Muscle of arm (tissue), 12 donors: ENCODE results near the gene BEAN1. TPM values are rescaled to one million over a fixed set of nuclear protein-coding genes. Genes with fewer than 3 reads are reported as not detected.

Experiments
- DNase-seq: peaks from one replicate; pipeline ENCODE4 v3.0.0-alpha.2; 2013
- polyA plus RNA-seq, 12 donors: library from polyadenylated mRNA; unstranded; fragments of 120-200 nt; gene quantifications; one replicate each; pipeline ENCODE4 v1.2.1, GENCODE V29; 2013; ENCODE audit not compliant: insufficient read length in 12 of 12

BEAN1 gene
- polyA plus RNA-seq, 12 donors: 0.56 to 3.7 (median 1.1) TPM; not detected in 2

DNA sequence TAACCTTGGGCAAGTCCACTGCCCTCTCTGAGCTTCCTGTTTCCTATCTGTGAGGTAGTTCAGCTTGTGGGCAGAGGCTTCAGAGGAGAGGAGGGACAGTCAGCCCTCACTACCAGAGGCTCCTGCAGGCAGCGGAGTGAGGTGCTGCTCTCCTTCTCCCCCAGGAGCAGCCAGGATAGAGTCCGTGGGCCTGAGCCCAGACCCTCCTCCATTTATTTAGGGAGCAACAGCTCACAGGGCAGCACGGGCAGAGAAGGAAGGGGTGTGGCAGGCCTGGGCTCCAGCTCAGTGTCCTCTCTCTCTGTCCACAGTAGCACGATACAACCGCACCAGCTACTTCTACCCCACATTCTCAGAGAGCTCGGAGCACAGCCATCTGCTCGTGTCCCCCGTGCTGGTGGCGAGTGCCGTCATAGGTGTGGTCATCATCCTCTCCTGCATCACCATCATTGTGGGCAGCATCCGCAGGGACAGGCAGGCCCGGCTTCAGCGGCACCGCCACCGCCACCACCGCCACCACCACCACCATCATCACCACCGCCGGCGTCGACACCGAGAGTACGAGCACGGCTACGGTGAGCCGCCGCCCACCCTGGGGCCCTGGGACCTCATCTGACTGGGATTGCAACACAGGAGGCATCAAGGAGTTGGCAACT, 42.3 kb downstream of the BEAN1 start:
- no peak for DNase-seq

DNA sequence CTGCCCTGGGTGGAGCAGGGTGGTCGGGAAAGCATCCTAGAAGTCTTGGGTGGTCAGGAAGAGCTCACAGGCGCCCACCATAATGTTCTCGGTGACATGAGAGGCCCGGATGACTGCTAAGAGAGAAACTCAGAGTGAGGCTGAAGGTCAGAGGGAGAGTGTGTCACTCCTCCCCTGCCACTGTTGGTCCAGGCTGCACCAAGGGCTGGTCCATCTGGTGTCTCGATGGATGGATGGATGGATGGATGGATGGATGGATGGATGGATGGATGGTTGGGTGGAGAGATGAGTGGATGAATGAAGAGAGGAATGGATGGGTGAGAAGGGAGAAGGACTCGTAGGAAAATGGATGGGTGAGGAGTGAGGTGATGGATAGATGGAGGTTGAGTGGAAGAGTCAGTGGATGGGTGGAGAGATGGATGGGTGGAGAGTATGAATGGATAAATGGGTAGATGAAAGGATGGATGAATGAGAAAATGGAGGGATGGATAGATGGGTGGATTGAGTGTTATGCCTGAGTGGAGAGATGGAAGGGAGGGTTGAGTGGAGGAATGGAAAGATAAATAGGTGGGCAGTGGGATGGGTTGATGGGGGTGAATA, 43.0 kb downstream of the BEAN1 start:
- DNase-seq: no peak

DNA sequence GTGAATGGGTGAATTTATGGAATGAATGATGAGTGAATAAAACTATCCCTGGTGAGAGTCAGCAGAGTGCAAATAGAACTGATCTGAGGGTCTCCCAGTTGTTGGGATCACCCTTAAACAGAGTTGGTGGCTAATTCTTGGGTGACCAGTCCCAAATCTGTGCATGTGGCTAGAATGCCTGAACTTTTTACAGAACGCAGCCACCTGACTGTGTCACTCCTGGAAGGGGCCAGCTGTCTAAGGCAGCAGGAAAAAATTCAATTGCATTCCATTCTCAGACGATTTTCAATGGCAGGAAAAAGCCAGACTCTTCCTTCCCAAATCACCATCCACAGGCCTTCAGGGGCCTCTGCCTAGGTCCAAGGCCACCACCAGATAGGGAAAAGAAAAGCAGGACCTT, 43.5 kb downstream of the BEAN1 start:
- no peak for DNase-seq

DNA sequence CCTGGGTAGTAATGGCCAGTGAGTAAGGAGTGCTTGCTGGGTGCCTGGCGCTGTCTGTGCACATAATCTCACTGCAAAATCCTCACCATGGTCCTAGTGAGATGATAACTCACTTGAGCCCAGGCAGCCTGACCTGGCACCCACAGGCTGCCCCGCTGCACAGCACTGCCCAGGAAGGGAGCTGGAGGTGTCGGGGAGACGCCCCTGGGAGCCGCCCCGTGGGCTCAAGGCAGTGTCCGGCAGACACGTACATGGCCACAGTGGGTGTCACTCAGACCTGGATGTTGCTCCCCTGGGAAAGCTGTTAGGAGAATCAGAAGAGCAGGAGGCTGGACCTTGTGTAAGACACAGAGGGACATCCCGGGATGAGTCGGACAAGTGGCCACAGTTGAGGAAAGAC, 44.2 kb downstream of the BEAN1 start:
- no peak for DNase-seq

DNA sequence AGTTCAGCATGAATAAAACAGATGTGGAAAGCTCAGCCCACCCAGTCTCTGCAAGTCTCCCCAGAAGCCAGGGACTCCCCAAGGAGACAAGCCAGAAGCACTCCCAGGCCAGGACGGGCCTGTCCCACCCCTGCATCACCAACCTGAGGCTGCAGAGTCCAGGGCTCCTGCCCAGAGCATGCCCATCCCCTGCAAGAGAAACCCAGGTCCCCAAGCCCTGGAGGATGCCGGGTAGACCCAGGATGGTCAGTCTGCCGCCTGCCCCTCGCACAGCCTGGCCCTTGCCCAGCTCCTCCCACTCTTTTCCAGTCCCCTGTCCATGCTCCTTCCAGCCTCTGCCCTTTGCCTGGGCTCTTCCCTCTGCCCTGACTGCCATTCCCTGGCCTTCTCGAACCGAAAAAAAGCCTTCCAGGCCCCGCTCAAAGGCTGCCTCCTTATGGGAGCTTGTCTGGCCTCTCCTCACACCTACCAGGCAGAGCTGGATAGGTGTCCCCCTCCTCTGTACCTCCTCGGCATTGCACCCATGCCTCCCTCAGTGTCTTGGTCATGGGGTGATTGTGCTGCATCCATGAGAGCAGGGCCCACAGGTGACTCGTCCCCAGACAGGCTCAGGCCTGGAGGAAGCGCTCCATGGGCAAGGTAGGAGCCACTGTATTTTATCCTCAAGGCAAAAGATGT, 44.8 kb downstream of the BEAN1 start:
- no peak for DNase-seq

DNA sequence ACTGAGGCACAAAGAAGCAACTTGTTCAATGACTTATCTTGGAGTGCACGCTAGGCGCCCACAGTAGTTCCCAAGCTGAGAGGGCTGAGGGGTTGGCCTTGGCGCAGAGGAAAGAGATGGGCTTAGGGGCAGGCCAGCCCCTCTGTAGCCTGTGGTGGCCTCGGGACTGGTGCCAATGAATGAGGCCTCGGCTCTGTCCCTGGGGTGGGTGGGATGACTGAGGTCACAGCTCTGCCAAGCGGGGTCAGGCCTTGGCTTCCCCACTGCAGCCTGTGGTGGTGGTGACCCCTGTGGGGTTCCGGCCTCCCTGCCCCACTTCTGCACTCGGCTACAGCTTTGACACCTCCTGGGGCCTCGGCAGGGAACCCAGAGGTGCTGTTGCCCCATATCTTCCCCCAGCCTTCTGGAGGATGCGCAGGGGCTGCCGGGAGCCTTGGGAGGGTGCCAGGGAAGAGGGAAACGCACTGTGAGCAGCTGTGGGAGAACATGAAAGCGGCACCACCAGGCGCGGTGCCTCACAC, 46.0 kb downstream of the BEAN1 start:
- no peak for DNase-seq

DNA sequence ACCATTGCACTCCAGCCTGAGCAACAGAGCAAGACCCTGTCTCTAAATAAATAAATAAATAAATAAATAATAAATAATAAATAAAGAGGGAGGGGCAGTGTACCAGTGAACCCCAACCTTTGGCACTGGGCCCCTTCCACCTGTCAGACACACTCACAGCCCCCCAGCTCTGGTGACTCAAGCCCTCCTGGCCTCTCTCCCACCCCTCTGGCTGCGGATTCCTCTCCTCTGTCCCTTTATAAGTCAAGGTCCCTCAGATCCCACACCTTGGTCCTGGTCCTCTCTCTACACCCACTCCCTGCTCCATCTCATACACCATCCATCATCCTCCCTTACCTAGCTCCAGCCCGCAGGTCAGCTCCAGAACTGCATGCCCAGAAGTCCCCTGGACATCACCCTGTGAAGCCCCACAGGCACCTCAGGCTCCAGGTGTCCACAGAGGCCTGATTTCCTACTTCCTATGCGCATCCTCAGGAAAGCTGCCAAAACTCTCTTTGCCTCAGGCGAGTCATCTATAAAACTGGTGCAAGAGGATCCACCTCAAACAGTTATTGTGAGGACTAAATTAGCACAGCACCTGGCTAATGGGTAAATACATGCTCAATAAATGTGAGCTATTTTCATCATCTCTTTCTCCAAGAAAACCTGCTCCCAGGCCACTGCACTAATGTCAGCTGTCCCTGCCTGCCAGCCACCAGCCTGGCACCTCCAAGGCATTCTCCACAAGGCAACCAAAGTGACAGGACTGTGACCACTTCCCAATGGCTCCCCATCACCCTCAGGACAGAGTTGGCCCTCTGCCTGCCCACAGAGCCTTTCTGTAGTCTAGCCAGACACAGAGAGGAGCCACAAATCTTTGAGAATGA, 46.8 kb downstream of the BEAN1 start:
- no peak for DNase-seq

DNA sequence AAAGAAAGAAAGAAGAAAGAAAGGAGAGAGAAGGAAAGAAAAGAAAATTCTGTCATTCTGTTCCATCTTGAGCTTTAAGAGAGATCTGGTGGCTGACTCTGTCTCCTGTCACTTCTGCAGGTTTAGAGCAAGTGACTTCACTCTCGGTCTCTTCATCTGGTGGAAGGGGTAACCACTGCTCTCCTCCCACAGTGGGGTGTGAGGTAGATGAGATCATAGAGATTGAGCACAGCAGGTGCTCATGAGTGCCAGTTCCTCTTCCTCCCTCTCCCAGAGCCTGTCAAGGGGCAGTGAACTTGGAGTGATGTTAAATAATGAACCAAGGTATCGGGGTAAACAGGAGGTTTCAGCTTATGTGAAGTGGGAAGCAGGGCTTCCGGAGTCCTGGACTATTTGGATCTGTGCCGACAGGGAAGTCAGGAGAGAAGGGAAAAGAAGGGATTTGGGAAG, 47.7 kb downstream of the BEAN1 start:
- DNase-seq: no peak

DNA sequence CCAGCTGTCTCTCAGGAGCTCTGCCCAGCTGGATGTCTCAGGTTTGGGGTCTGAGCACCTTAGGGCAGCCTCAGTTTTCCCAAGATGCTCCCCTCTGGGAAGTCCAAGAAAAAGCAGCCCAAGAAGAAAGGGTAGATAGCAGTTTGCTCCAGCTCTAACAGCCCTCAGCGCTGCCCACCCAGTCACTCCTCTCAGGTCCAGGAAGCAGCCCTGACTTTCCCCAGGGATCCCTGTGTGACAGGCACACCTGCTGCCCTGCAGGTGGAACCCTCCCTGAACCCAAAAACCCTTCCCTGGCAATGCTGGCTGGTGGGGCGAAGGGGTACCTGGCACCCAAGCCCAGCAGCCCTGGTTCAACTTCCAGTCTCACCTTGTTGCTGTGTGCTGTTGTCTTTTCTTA, 48.1 kb downstream of the BEAN1 start:
- no peak for DNase-seq

DNA sequence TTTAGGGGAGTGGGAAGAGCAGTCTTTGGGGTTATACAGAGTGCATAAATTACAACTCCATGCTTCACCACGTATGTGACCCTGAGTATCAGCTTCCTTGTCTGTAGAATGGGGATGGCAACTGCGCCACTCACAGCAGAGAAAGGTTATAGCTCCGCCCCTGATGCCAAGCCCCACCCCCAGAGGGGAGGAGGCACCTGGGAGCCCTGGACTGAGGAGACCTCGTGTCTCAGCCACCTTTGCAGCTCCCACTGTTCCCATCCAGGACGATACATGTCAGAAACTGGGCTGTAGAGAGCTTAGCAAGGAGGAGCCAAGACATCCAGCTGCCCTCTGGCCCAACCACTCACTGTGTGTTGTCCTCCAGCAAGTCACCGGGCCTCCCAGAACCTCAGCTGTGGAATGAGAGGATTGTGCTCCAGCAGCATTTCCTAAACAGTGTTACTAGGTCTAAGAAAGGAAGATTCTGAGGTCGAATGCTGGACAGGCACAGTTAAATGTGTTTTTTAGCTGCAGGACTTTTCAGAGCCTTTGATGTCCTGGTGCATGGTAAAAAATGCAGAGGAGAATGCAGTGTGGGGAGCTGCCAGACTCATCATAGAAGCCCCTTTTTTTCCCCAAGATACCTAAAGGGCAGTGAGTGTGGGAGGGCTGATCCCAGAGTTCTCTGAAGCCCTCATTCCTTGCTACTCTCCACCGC, 49.4 kb downstream of the BEAN1 start:
- no peak for DNase-seq

DNA sequence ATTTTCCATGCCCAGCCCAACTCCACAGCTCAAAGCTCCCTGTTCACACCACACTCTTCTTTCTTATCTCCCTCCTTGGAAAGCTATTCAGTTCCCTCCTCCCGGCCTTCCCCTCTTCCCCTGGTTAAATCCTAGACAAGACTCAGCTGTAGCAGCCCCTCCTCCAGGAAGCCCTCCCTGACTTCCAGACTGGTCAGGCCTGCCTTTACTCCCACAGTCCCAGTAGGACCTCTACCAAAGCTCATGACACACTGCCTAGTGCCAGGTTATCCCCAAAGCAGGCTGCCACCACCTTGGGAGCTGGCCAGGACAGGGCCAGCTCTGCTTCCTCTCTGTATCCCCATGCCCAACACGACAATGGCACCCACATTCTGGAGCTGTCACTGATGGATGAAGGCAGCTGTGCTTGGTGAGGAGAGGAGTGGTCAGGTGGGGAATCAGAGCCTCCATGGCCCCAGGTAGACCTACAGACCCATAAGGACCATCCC, 50.0 kb downstream of the BEAN1 start:
- DNase-seq: no peak

DNA sequence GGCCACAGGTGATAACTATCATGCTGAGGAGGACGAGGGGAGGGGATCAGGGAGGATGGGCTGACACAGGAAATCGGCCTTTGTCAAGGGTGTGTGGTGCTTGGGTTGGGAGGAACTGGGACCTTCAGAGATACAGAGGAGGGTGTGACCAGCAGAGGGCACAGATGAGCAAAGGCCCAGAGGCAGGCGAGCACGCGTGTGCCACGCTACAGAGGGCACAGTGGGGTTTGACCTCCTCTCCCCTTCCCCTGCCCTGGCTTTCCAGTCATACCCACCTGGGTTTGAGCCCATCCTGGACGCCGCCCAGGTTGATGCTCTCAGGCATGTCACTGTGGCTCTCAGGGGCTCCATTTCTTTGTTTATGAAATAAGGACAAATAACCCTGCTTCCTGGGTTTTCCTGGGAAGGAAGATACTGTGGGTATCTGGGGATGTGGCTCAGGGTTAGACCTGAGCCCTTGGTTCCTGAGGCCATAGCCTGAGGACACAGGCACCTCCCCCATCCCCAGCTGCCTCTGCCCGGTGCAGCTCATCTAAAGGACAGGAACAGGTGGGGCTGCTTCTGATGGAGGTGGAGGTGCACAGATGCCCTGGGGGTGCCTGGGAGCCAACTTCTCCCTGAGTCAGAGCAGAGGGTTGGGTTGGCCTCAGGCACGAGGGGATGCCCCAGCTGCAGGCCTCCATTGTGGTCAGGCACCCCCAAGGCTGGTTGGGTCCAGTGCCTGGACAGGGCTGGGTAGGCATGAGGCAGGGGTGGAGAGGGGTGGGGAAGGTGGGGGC, 51.8 kb downstream of the BEAN1 start:
- DNase-seq: peak; percentile 45

DNA sequence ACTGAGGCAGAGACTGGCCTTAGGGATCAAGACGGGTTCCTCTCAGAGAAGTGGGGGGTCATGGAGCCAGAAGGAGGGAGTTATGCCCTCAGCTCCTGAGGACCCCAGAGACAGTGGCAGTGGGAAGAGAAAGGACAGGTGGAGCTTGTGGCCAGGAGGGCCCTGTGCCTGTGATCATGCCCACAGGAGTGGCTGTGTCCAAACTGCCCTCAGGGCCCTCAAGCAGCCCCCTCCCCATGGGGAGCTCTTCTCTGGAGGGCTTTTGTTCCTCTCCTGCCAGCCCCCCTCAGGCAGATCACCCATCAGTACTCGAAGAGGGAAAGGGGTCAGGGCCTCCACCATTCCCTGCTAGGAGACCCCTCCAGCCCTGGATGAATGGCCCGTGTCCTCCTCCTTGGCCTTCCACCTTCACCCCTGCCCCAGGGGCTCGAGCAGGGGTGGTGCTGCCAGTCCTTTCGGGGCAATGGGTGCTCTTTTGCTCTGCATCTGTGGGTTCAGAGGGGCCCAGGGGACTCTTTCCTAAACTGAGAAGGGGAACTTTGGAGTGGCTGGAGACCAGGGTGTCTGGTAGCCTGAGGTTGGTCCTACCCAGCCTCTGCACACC, 52.7 kb downstream of the BEAN1 start:
- DNase-seq: no peak

DNA sequence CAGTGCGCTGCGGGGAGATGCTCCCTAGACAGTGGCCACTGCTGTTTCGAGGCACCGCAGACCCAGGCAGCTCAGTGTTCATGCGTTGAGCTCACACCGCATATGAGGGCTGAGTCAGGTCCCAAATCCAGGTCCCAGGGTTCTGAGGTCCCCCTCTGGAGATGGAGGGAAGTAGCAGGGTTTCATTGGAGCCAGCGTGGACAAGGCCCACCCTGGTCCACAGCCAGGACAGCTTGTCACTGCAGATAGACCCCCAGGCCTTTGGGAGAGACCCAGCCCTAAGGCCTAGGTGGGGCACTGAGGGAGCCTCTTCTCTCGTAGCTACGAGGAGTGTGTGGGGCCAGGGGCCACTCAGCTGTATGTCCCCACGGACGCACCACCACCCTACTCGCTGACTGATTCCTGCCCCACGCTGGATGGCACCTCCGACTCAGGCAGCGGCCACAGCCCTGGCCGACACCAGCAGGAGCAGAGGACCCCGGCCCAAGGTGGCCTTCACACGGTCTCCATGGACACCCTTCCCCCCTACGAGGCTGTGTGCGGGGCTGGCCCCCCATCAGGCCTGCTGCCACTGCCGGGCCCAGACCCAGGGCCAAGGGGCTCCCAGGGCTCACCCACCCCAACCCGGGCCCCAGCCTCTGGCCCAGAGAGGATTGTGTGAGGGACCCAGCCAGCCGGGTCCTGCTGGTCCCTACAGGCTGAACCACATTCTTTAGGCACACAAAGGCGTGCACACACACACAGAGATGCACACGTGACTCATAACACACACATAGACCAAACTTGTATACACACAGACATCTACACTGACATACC, 53.4 kb downstream of the BEAN1 start:
- DNase-seq: no peak

DNA sequence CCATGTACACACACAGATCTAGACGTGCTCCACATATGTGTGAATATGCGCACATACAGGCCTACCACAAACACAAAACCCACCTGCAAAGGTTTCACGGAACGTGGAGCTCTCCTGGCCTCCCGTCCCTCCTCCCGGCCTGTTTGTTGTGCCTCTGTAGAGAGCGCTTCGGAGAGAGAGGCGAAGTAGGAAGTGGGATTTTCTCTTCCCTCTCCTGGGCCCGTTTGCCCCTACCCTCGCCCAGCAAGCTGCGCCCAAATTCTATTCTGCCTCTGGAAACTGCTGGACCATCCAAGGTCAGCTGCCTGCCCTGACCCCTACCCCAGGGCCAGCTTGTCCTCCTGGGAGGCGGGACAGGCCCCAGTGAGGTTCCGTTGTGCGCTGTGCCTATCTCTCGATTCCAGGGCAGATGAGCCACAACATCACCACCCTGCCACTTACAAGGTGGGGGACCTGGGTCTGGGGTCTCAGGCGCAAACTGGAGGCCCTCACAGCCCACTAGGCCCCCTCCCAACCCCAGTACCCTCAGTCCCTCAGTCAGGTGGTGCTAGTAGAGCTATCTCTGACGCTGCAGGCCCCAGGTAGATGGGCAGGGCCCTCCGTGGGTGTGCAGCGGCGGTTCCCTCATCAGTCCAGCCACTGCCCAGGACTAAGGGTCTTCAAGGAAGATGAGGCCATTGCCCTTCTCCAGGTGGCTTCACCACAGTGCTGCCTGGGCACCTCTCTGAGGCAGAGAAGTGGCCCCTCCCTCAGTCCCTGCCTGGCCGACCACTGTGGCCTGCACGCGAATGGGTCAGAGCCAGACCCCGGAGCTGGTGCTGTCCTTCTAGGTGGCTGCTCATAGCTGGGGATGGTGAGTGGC, 54.2 kb downstream of the BEAN1 start:
- no peak for DNase-seq

DNA sequence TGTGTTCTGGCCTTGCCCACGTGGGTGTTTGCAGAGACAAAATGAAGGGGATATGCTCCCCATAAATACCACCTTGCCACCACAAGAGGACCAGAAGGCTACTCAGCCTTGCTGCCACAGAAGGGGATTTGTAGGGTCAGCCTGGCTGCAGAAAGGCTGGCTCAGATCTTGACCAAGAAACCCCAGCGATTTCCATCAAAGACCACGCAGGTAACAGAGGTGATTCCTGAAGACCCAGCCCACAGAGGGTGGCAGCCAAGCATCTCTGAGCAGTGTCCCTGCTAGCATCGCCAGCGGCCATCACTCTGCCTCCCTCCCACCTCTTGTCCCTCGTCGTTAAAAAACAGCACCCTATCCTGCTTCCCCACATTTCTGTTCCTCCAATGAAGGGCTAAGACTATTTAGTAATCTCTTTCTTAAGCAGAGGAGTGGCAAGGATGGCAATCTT, 54.9 kb downstream of the BEAN1 start:
- no peak for DNase-seq

DNA sequence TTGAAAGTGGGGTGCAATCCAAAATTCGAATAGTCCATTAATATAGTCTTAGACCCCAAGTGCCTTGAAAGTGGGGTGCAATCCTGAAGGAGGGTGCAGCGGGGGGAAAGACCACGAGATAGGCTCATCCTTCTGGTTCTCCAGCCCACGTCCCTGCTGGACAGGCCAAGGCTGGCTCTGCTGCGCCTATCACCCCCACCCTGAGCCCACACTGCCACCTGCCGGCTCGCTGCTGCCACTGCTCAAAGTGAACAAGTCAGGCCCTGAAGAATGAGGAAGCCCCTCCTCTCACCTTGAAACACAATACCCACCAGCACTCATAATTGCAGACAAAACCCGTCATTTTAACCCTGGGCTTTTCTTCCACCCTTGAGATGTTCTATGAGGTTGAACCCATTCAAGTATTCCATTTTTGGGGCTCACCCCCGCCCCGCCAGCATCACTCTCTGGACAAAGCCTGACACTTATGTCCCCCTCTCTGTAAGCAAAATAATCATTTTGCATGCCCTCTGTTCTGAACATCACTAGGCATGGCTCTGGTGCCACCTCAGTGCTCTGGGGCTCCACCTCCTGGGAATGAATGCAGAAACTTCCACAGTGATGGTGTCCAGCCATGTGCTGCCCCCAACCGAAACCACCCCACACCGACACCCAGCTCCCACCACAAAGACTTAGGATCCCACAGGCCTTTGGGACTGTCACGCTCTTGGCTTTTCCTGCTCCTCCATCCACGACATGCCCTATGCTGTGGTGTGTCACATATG, 56.8 kb downstream of the BEAN1 start:
- DNase-seq: peak; percentile 69
